Suprapubic skin (tissue), 4 donors: ENCODE data around the gene ANAPC10.

ENCODE experiments used
- EP300 ChIP-seq: sonication (generic); formaldehyde crosslinking; IDR thresholded peaks from one replicate; pipeline ENCODE4 v1.6.1; 2017; ENCODE audit warnings: antibody characterized with exemption
- POLR2A ChIP-seq, 2 donors: fragments of 450-650 bp; IDR thresholded peaks; one replicate each; pipeline ENCODE4 v1.6.1; 2017; ENCODE audit warnings: antibody characterized with exemption in 2 of 2, mild to moderate bottlenecking in 2 of 2, moderate library complexity in 2 of 2
- POLR2AphosphoS5 ChIP-seq, 3 donors: sonication (generic); formaldehyde crosslinking; IDR thresholded peaks; one replicate each; pipeline ENCODE4 v1.6.1; 2017; ENCODE audit warnings: antibody characterized with exemption in 3 of 3
- TF ChIP-seq, protein P1 (sequence below), 2 donors: fragments of 200-600 bp in 1 of 2; fragments of 450-650 bp in 1 of 2; sonication (generic) in 1 of 2; IDR thresholded peaks; one replicate each; pipeline ENCODE4 v1.5.1; 2016 to 2019; ENCODE audit warnings: antibody characterized with exemption in 2 of 2, mild to moderate bottlenecking in 1 of 2, moderate library complexity in 1 of 2

DNA sequence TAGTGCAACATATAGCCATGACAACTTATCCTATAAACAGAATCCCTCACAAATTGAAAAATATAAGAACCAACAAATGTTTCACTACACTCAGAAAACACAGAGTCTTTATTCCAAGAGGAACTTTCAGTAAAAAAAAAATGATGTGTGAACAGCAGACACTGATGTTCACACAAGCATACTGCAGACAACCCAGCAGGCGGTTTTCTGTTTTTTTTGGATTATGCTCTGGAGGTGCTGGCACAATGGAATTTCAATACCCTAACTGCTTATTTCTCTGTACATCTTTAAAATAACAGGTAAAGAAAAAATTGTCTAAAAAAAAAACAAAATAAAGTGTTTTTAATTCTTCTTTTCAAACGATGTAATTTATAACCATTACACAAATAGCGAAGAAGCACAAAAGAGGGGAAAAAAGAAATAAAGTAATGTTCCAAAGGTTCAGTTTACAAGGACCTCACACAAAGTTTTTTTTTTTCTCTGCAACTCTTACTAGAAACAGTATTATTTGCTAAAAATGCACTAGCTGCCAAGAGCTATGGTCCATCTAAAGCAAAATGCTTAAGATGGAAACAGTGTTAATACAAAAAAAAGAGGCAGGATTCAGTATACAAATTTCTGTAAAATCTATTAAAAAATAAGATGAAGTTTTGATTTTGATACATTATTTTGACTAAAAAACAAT lies 55.3 kb downstream of the ANAPC10 start:
- TF ChIP-seq POLR2AphosphoS5 (IDR thresholded peaks at IDR 0.05) (no peak), POLR2A (IDR thresholded peaks at IDR 0.05) (no peak), EP300 (no peak)
- TF ChIP-seq, protein P1, sequence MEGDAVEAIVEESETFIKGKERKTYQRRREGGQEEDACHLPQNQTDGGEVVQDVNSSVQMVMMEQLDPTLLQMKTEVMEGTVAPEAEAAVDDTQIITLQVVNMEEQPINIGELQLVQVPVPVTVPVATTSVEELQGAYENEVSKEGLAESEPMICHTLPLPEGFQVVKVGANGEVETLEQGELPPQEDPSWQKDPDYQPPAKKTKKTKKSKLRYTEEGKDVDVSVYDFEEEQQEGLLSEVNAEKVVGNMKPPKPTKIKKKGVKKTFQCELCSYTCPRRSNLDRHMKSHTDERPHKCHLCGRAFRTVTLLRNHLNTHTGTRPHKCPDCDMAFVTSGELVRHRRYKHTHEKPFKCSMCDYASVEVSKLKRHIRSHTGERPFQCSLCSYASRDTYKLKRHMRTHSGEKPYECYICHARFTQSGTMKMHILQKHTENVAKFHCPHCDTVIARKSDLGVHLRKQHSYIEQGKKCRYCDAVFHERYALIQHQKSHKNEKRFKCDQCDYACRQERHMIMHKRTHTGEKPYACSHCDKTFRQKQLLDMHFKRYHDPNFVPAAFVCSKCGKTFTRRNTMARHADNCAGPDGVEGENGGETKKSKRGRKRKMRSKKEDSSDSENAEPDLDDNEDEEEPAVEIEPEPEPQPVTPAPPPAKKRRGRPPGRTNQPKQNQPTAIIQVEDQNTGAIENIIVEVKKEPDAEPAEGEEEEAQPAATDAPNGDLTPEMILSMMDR (IDR thresholded peaks at IDR 0.05), result no peak
